ENCODE results near the gene MSI2.

MSI2 gene

GRCh38 chr17:57247261-57247660 lies 9.1 kb upstream of the MSI2 start:
- DNase-seq: no peak

- DNase-seq: no peak
These were observed 8.4 kb upstream of the MSI2 start for GRCh38 chr17:57247913-57248312.

GRCh38 chr17:57249520-57249919 lies 6.8 kb upstream of the MSI2 start:
- no peak for DNase-seq

GRCh38 chr17:57251211-57251787 lies 5.0 kb upstream of the MSI2 start:
- DNase-seq: no peak

- DNase-seq: no peak
These were observed 2.8 kb upstream of the MSI2 start for GRCh38 chr17:57253362-57254065.

- DNase-seq: peak; percentile 27
These were observed 1.0 kb upstream of the MSI2 start for GRCh38 chr17:57255182-57255775.

- peak; percentile 48 for DNase-seq
These were observed 387 bp downstream of the MSI2 start for GRCh38 chr17:57256708-57257112.

GRCh38 chr17:57257195-57257894 lies 1.0 kb downstream of the MSI2 start:
- peak; percentile 77 for DNase-seq

GRCh38 chr17:57257895-57258851 lies 1.9 kb downstream of the MSI2 start:
- peak; percentile 59 for DNase-seq

GRCh38 chr17:57259306-57259705 lies 3.0 kb downstream of the MSI2 start:
- no peak for DNase-seq

- DNase-seq: peak; percentile 12
These were observed 3.5 kb downstream of the MSI2 start for GRCh38 chr17:57259817-57260216.

- DNase-seq: no peak
These were observed 4.2 kb downstream of the MSI2 start for GRCh38 chr17:57260325-57261083.

GRCh38 chr17:57261084-57261461 lies 4.8 kb downstream of the MSI2 start:
- no peak for DNase-seq

GRCh38 chr17:57262557-57262956 lies 6.2 kb downstream of the MSI2 start:
- no peak for DNase-seq

GRCh38 chr17:57264250-57264649 lies 7.9 kb downstream of the MSI2 start:
- DNase-seq: no peak

- DNase-seq: no peak
These were observed 8.5 kb downstream of the MSI2 start for GRCh38 chr17:57264776-57265175.

GRCh38 chr17:57266902-57267311 lies 10.6 kb downstream of the MSI2 start:
- no peak for DNase-seq

GRCh38 chr17:57268181-57268580 lies 11.9 kb downstream of the MSI2 start:
- DNase-seq: no peak

GRCh38 chr17:57269052-57269451 lies 12.7 kb downstream of the MSI2 start:
- no peak for DNase-seq

GRCh38 chr17:57269598-57270255 lies 13.4 kb downstream of the MSI2 start:
- no peak for DNase-seq

GRCh38 chr17:57270801-57271245 lies 14.5 kb downstream of the MSI2 start:
- DNase-seq: no peak
